Trophoblast cell (in vitro differentiated cells and primary cell): Measurements from ENCODE around the gene PAK4.

Experiments
- DNase-seq, 2 donors: peaks; one replicate each; pipeline ENCODE4 v3.0.0-alpha.2; 2016
- H2AFZ ChIP-seq: 2 replicates; pipeline ENCODE4 v1.6.1; 2013; ENCODE audit warnings: low read length, moderate library complexity, mild to moderate bottlenecking; ENCODE audit not compliant: insufficient read depth, poor library complexity
- H2AK5ac ChIP-seq: 2 replicates; pipeline ENCODE4 v1.6.1; 2013; ENCODE audit warnings: mild to moderate bottlenecking, low read length
- H2BK120ac ChIP-seq: 2 replicates; pipeline ENCODE4 v1.6.1; 2013; ENCODE audit warnings: low read length, mild to moderate bottlenecking, moderate library complexity; ENCODE audit not compliant: insufficient read depth, poor library complexity
- H2BK12ac ChIP-seq: 2 replicates; pipeline ENCODE4 v1.6.1; 2013; ENCODE audit warnings: mild to moderate bottlenecking, low read length, moderate library complexity
- H2BK5ac ChIP-seq: 2 replicates; pipeline ENCODE4 v1.6.1; 2013; ENCODE audit warnings: low read length, low read depth, moderate library complexity, mild to moderate bottlenecking; ENCODE audit not compliant: poor library complexity
- H3K14ac ChIP-seq: 2 replicates; pipeline ENCODE4 v1.6.1; 2013; ENCODE audit warnings: mild to moderate bottlenecking, low read length
- H3K18ac ChIP-seq: 2 replicates; pipeline ENCODE4 v1.6.1; 2013; ENCODE audit warnings: mild to moderate bottlenecking, low read length
- H3K23ac ChIP-seq: 2 replicates; pipeline ENCODE4 v1.6.1; 2013; ENCODE audit warnings: low read length
- H3K27ac ChIP-seq: 2 replicates; pipeline ENCODE4 v1.5.1; 2013; ENCODE audit warnings: low read depth, mild to moderate bottlenecking, inconsistent platforms, low read length, moderate library complexity
- H3K27me3 ChIP-seq: 2 replicates; pipeline ENCODE4 v1.6.1; 2013; ENCODE audit warnings: inconsistent platforms, mild to moderate bottlenecking, low read length, moderate library complexity; ENCODE audit not compliant: insufficient read depth
- H3K36me3 ChIP-seq, 2 experiments: 1 replicate in 1 of 2; 2 replicates in 1 of 2; pipeline ENCODE4 v1.6.1; 2013; ENCODE audit warnings: low read length in 2 of 2, mild to moderate bottlenecking in 2 of 2, moderate library complexity in 1 of 2; ENCODE audit not compliant: insufficient read depth in 2 of 2, control insufficient read depth in 1 of 2
- H3K4ac ChIP-seq: 2 replicates; pipeline ENCODE4 v1.6.1; 2013; ENCODE audit warnings: low read depth, mild to moderate bottlenecking, low read length, moderate library complexity
- H3K4me1 ChIP-seq, 2 experiments: 1 replicate in 1 of 2; 2 replicates in 1 of 2; pipeline ENCODE4 v1.6.1; 2013; ENCODE audit warnings: low read length in 2 of 2, mild to moderate bottlenecking in 2 of 2, moderate library complexity in 1 of 2; ENCODE audit not compliant: insufficient read depth in 2 of 2, control insufficient read depth in 1 of 2
- H3K4me2 ChIP-seq: 2 replicates; pipeline ENCODE4 v1.6.1; 2013; ENCODE audit warnings: inconsistent platforms, mild to moderate bottlenecking, low read length, moderate library complexity
- H3K4me3 ChIP-seq: 2 replicates; pipeline ENCODE4 v1.5.1; 2013; ENCODE audit warnings: mild to moderate bottlenecking, low read depth, low read length, inconsistent platforms
- H3K79me1 ChIP-seq: one replicate; pipeline ENCODE4 v1.6.1; 2013; ENCODE audit warnings: low read length
- H3K79me2 ChIP-seq: 2 replicates; pipeline ENCODE4 v1.6.1; 2013; ENCODE audit warnings: low read length, mild to moderate bottlenecking; ENCODE audit not compliant: control insufficient read depth, insufficient read depth, poor library complexity
- H3K9ac ChIP-seq: 2 replicates; pipeline ENCODE4 v1.6.1; 2013; ENCODE audit warnings: mild to moderate bottlenecking, low read length
- H3K9me3 ChIP-seq: 2 replicates; pipeline ENCODE4 v1.6.1; 2013; ENCODE audit warnings: low read depth, mild to moderate bottlenecking, control low read depth, inconsistent platforms, low read length; ENCODE audit not compliant: insufficient read depth
- H4K12ac ChIP-seq: 2 replicates; pipeline ENCODE4 v1.6.1; 2013; ENCODE audit warnings: low read depth, mild to moderate bottlenecking, low read length, moderate library complexity
- H4K8ac ChIP-seq: 2 replicates; pipeline ENCODE4 v1.6.1; 2013; ENCODE audit warnings: low read depth, mild to moderate bottlenecking, low read length, moderate library complexity
- H4K91ac ChIP-seq: one replicate; pipeline ENCODE4 v1.6.1; 2013; ENCODE audit warnings: low read depth, mild to moderate bottlenecking, low read length, moderate library complexity
- WGBS: extraction: QIAGEN DNeasy Blood & Tissue Kit; methylation state at CpG from one replicate; pipeline ENCODE4 v1.1.7; 2013; ENCODE audit warnings: missing lambda C conversion rate; ENCODE audit not compliant: insufficient read length, insufficient coverage; ENCODE audit errors: extremely low coverage; 5-methylcytosine and 5-hydroxymethylcytosine counted together

The PAK4 gene

GRCh38 chr19:39196860-39197562 lies 71.4 kb downstream of the PAK4 start, which contains the start of gene NCCRP1:
NCCRP1 (plus strand) TSS chr19:39196964; CDS start chr19:39196983, 19 bp downstream.
- peak within 1 kb of the TSS; percentile 50 for H3K4me3 ChIP-seq
- H3K14ac ChIP-seq = no peak within 1 kb of the TSS
- H2BK12ac ChIP-seq = no peak within 1 kb of the TSS
- H3K79me2 ChIP-seq = no peaks in the 10 kb centered on the region
- H4K91ac ChIP-seq = no peak within 1 kb of the TSS
- no CpG with 5 or more reads among the region's 51 CpGs for WGBS
- no peak within 1 kb of the TSS for H3K9ac ChIP-seq
- no peaks in the 10 kb centered on the region for H3K79me1 ChIP-seq
- DNase-seq = no peak
- peaks cover 11% of the 10 kb centered on the region for H3K27me3 ChIP-seq
- H3K9me3 ChIP-seq = peaks cover 3% of the 10 kb centered on the region
- H3K18ac ChIP-seq = no peak within 1 kb of the TSS
- H3K4ac ChIP-seq = no peak within 1 kb of the TSS
- H3K27ac ChIP-seq = no peak within 1 kb of the TSS
- H3K4me1 ChIP-seq = peaks cover 5 to 6% of the 10 kb centered on the region in 2 experiments
- no peak within 1 kb of the TSS for H2BK120ac ChIP-seq
- H2AFZ ChIP-seq = no peak within 1 kb of the TSS
- H3K36me3 ChIP-seq = no peaks in the 10 kb centered on the region
- no peak within 1 kb of the TSS for H2BK5ac ChIP-seq
- H4K8ac ChIP-seq = no peak within 1 kb of the TSS
- H3K4me2 ChIP-seq = peak within 1 kb of the TSS; percentile 41
- no peak within 1 kb of the TSS for H4K12ac ChIP-seq
- no peak within 1 kb of the TSS for H2AK5ac ChIP-seq
- H3K23ac ChIP-seq = no peak within 1 kb of the TSS

- H4K91ac ChIP-seq = no peak overlapping the region
- no peaks in the 10 kb centered on the region for H3K36me3 ChIP-seq
- no peak overlapping the region for H3K23ac ChIP-seq
- no peak overlapping the region for H3K14ac ChIP-seq
- H3K4ac ChIP-seq = no peak overlapping the region
- no peaks in the 10 kb centered on the region for H3K79me1 ChIP-seq
- H3K27ac ChIP-seq = no peak overlapping the region
- no peaks in the 10 kb centered on the region for H3K79me2 ChIP-seq
- H2AK5ac ChIP-seq = no peak overlapping the region
- H4K8ac ChIP-seq = no peak overlapping the region
- no peak overlapping the region for H2BK5ac ChIP-seq
- H3K9me3 ChIP-seq = peaks cover 3% of the 10 kb centered on the region
- H3K4me2 ChIP-seq = no peak overlapping the region
- WGBS = no CpG with 5 or more reads among the region's 5 CpGs
- peaks cover 5 to 6% of the 10 kb centered on the region in 2 experiments for H3K4me1 ChIP-seq
- no peak overlapping the region for H2AFZ ChIP-seq
- H2BK120ac ChIP-seq = no peak overlapping the region
- peaks cover 11% of the 10 kb centered on the region for H3K27me3 ChIP-seq
- no peak overlapping the region for H3K18ac ChIP-seq
- H2BK12ac ChIP-seq = no peak overlapping the region
- no peak for DNase-seq
- H4K12ac ChIP-seq = no peak overlapping the region
- no peak overlapping the region for H3K9ac ChIP-seq
- H3K4me3 ChIP-seq = no peak overlapping the region
These were observed 72.2 kb downstream of the PAK4 start for GRCh38 chr19:39197808-39198207.

DNA sequence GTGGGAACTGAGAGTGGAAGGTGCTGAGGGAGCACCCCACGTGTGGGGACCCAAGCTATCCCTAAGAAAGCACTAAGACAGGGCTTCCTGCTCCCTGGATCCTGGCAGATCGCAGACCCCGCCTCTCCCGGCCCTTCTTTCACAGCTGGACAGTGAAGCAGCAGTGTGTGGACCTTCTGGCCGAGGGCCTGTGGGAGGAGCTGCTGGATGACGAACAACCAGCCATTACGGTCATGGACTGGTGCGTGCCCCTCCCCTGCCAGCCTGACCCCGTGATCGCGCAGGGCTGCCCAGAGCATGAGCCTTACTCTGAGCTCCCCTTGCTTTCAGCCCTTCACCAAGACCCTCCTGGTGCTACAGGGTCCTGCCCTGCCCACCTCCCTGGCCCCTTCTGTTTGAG lies 73.4 kb downstream of the PAK4 start:
- Histone ChIP-seq H4K91ac (no peak overlapping the region), H2BK12ac (no peak overlapping the region), H3K4me3 (no peak overlapping the region), H3K79me2 (no peaks in the 10 kb centered on the region), H3K9me3 (peaks cover 6% of the 10 kb centered on the region), H3K36me3 (no peaks in the 10 kb centered on the region), H3K27me3 (peaks cover 11% of the 10 kb centered on the region), H4K8ac (no peak overlapping the region), H2BK5ac (no peak overlapping the region), H3K9ac (no peak overlapping the region), H3K79me1 (no peaks in the 10 kb centered on the region), H2AFZ (no peak overlapping the region), H3K4me1 (peaks cover 5 to 6% of the 10 kb centered on the region in 2 experiments), H3K14ac (no peak overlapping the region), H3K27ac (no peak overlapping the region), H2AK5ac (no peak overlapping the region), H3K18ac (no peak overlapping the region), H2BK120ac (no peak overlapping the region), H4K12ac (no peak overlapping the region), H3K4ac (no peak overlapping the region), H3K23ac (no peak overlapping the region), H3K4me2 (no peak overlapping the region)
- no CpG with 5 or more reads among the region's 11 CpGs for WGBS
- no peak for DNase-seq

GRCh38 chr19:39200066-39200802 lies 74.6 kb downstream of the PAK4 start:
- H2BK120ac ChIP-seq = no peak overlapping the region
- no peak overlapping the region for H3K23ac ChIP-seq
- no peak overlapping the region for H2BK5ac ChIP-seq
- H3K27ac ChIP-seq = no peak overlapping the region
- peaks cover 5 to 6% of the 10 kb centered on the region in 2 experiments for H3K4me1 ChIP-seq
- no peaks in the 10 kb centered on the region for H3K79me2 ChIP-seq
- no peaks in the 10 kb centered on the region for H3K79me1 ChIP-seq
- H3K18ac ChIP-seq = no peak overlapping the region
- peaks cover 11% of the 10 kb centered on the region for H3K27me3 ChIP-seq
- H3K4ac ChIP-seq = no peak overlapping the region
- no peak overlapping the region for H2BK12ac ChIP-seq
- no peak overlapping the region for H4K8ac ChIP-seq
- H4K12ac ChIP-seq = no peak overlapping the region
- H4K91ac ChIP-seq = no peak overlapping the region
- DNase-seq = no peak
- H2AK5ac ChIP-seq = no peak overlapping the region
- H3K9ac ChIP-seq = no peak overlapping the region
- H3K4me3 ChIP-seq = no peak overlapping the region
- H3K9me3 ChIP-seq = peaks cover 6% of the 10 kb centered on the region
- no peaks in the 10 kb centered on the region for H3K36me3 ChIP-seq
- H2AFZ ChIP-seq = no peak overlapping the region
- no peak overlapping the region for H3K4me2 ChIP-seq
- H3K14ac ChIP-seq = no peak overlapping the region
- no CpG with 5 or more reads among the region's 32 CpGs for WGBS
